Mesenchymal stem cell (in vitro differentiated cells and primary cell): ENCODE data around the gene CPE.

Source experiments
- DNase-seq: peaks from one replicate; pipeline ENCODE4 v3.0.0-alpha.2; 2013
- H2AFZ ChIP-seq: one replicate; pipeline ENCODE4 v1.6.1; 2013; ENCODE audit warnings: low read depth, mild to moderate bottlenecking, control low read depth, inconsistent platforms, low read length, moderate library complexity
- H2AK5ac ChIP-seq: 2 replicates; pipeline ENCODE4 v1.6.1; 2013; ENCODE audit warnings: low read length, moderate library complexity, mild to moderate bottlenecking, inconsistent platforms; ENCODE audit not compliant: severe bottlenecking
- H2BK120ac ChIP-seq: one replicate; pipeline ENCODE4 v1.6.1; 2013; ENCODE audit warnings: low read depth, mild to moderate bottlenecking, inconsistent platforms, low read length, moderate library complexity
- H2BK12ac ChIP-seq, 2 experiments: one replicate each; pipeline ENCODE4 v1.6.1; 2013; ENCODE audit warnings: inconsistent platforms in 2 of 2, low read length in 2 of 2, mild to moderate bottlenecking in 2 of 2, moderate library complexity in 2 of 2, control low read depth in 1 of 2
- H2BK15ac ChIP-seq: one replicate; pipeline ENCODE4 v1.6.1; 2013; ENCODE audit warnings: mild to moderate bottlenecking, low read depth, inconsistent platforms; ENCODE audit not compliant: poor library complexity, severe bottlenecking
- H2BK5ac ChIP-seq: 2 replicates; pipeline ENCODE4 v1.6.1; 2013; ENCODE audit warnings: low read depth, mild to moderate bottlenecking, low read length, control low read depth, inconsistent platforms; ENCODE audit not compliant: poor library complexity, severe bottlenecking
- H3K14ac ChIP-seq, 2 experiments: one replicate each; pipeline ENCODE4 v1.6.1; 2013; ENCODE audit warnings: inconsistent platforms in 2 of 2, low read length in 2 of 2, control low read depth in 1 of 2, mild to moderate bottlenecking in 1 of 2, moderate library complexity in 1 of 2
- H3K18ac ChIP-seq, 2 experiments: one replicate each; pipeline ENCODE4 v1.6.1; 2013; ENCODE audit warnings: inconsistent platforms in 2 of 2, low read length in 2 of 2, control low read depth in 1 of 2, low read depth in 1 of 2, mild to moderate bottlenecking in 1 of 2
- H3K23ac ChIP-seq, 2 experiments: one replicate each; pipeline ENCODE4 v1.6.1; 2013; ENCODE audit warnings: inconsistent platforms in 2 of 2, low read length in 2 of 2, mild to moderate bottlenecking in 2 of 2, moderate library complexity in 2 of 2, control low read depth in 1 of 2
- H3K27ac ChIP-seq: 2 replicates; pipeline ENCODE4 v1.5.1; 2013; ENCODE audit warnings: mild to moderate bottlenecking, moderate library complexity, low read length, control low read depth, inconsistent platforms; ENCODE audit not compliant: poor library complexity, severe bottlenecking
- H3K27me3 ChIP-seq, 2 experiments: 2 replicates each; pipeline versions ENCODE4 v1.6.1 to v1.7.0; 2013; ENCODE audit warnings: low read length in 2 of 2, mild to moderate bottlenecking in 2 of 2, moderate library complexity in 2 of 2, control low read depth in 1 of 2, inconsistent platforms in 1 of 2; ENCODE audit not compliant: control insufficient read depth in 1 of 2, insufficient read depth in 1 of 2
- H3K36me3 ChIP-seq, 2 experiments: 2 replicates each; pipeline versions ENCODE4 v1.6.1 to v1.7.0; 2013; ENCODE audit warnings: low read length in 2 of 2, control low read depth in 1 of 2, inconsistent platforms in 1 of 2, low read depth in 1 of 2, mild to moderate bottlenecking in 1 of 2; ENCODE audit not compliant: insufficient read depth in 2 of 2, control insufficient read depth in 1 of 2
- H3K4ac ChIP-seq, 2 experiments: one replicate each; pipeline ENCODE4 v1.6.1; 2013; ENCODE audit warnings: inconsistent platforms in 2 of 2, low read length in 2 of 2, mild to moderate bottlenecking in 2 of 2, moderate library complexity in 2 of 2, control low read depth in 1 of 2, low read depth in 1 of 2
- H3K4me1 ChIP-seq: 2 replicates; pipeline ENCODE4 v1.6.1; 2013; ENCODE audit warnings: low read depth, low read length, control low read depth; ENCODE audit not compliant: control insufficient read depth, insufficient read depth
- H3K4me2 ChIP-seq: 2 replicates; pipeline ENCODE4 v1.6.1; 2013; ENCODE audit warnings: low read length, mild to moderate bottlenecking, inconsistent platforms; ENCODE audit not compliant: poor library complexity, severe bottlenecking
- H3K4me3 ChIP-seq, 2 experiments: 2 replicates each; pipeline versions ENCODE4 v1.5.1 to v1.7.0; 2013; ENCODE audit warnings: low read length in 2 of 2, mild to moderate bottlenecking in 2 of 2, control low read depth in 1 of 2, low read depth in 1 of 2; ENCODE audit not compliant: insufficient read depth in 1 of 2
- H3K79me1 ChIP-seq: replicated peaks from 2 replicates; pipeline ENCODE4 v1.6.1; 2013; ENCODE audit warnings: mild to moderate bottlenecking, control low read depth, low read length, inconsistent platforms; ENCODE audit not compliant: poor library complexity, severe bottlenecking
- H3K9ac ChIP-seq: 2 replicates; pipeline ENCODE4 v1.7.0; 2013; ENCODE audit warnings: mild to moderate bottlenecking, low read length, moderate library complexity
- H3K9me3 ChIP-seq: 2 replicates; pipeline ENCODE4 v1.7.0; 2013; ENCODE audit warnings: mild to moderate bottlenecking, low read length; ENCODE audit not compliant: control insufficient read depth
- H4K8ac ChIP-seq: one replicate; pipeline ENCODE4 v1.6.1; 2013; ENCODE audit warnings: inconsistent platforms, mild to moderate bottlenecking, low read length, moderate library complexity
- H4K91ac ChIP-seq: one replicate; pipeline ENCODE4 v1.6.1; 2013; ENCODE audit warnings: mild to moderate bottlenecking, low read length, inconsistent platforms
- WGBS: methylation state at CpG from one replicate; pipeline ENCODE4 v1.1.7; 2013; ENCODE audit warnings: mixed read lengths; 5-methylcytosine and 5-hydroxymethylcytosine counted together

The CPE gene

DNA sequence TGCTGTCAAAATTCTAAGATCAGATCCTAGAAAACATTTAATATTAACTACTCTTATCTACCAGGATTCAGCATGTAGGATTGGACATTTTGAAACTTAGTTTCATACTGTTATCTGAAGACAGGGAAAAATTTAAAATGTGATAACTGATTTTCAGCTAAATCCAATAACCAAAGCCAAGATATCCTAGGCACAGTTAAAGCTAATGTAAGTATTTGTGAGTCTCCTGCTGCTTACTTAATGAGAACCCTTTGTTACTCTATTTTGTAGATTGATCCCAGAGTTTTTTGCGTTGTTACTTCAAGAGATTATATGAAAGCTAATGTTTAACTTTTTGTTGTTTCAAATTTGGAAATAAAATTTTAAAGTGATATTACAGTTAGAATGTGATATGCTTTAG lies 2.0 kb downstream of the CPE start:
- no peak overlapping the region for H2BK12ac ChIP-seq

DNA sequence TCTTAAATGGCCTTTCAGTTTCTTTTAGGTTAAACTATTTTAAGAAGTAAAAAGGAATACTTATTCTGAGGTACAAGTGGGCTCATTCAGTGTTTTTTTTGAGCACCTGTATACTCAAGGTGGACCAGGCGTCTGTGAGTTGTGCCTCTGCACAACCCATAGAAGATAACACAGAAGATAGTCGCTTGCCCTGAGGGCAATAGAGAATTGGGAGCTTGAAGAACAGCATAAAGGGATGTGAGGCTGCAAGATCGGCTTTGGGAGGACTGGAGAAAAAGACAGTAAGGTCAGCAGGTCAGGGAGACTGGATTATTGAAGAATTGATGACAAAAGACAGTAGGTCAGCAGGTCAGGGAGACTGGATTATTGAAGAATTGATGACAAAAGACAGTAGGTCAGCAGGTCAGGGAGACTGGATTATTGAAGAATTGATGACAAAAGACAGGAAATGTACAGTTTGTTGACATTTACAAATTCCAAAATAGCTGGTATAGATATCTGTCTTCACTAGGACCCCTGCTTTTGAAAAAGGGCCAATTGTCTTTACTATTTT lies 3.1 kb downstream of the CPE start:
- Histone ChIP-seq H2BK5ac (no peak overlapping the region), H3K79me1 (peaks cover 7% of the 10 kb centered on the region), H3K4me2 (no peak overlapping the region), H3K23ac (no peak overlapping the region), H2BK120ac (no peak overlapping the region), H3K27ac (no peak overlapping the region), H4K8ac (no peak overlapping the region), H3K18ac (no peak overlapping the region), H4K91ac (no peak overlapping the region), H3K4ac (no peak overlapping the region), H2BK12ac (no peak overlapping the region), H2AFZ (no peak overlapping the region), H2BK15ac (no peak overlapping the region), H3K9me3 (no peaks in the 10 kb centered on the region), H3K27me3 (no peaks in the 10 kb centered on the region), H2AK5ac (peak overlapping the region; percentile 72), H3K14ac (no peak overlapping the region), H3K36me3 (no peaks in the 10 kb centered on the region), H3K4me3 (no peak overlapping the region), H3K4me1 (peaks cover 3% of the 10 kb centered on the region), H3K9ac (no peak overlapping the region)
- no peak for DNase-seq
- WGBS: 70% methylated on average over 3 of the region's 3 CpGs

More for the DNA sequence above, 2.0 kb downstream of the CPE start:
- no peak overlapping the region for H3K18ac ChIP-seq
- no peak overlapping the region for H2BK15ac ChIP-seq
- no peaks in the 10 kb centered on the region for H3K36me3 ChIP-seq
- H3K4ac ChIP-seq: no peak overlapping the region
- DNase-seq: no peak
- no peak overlapping the region for H2BK5ac ChIP-seq
- no peak overlapping the region for H3K23ac ChIP-seq
- 100% methylated on average over 1 of the region's 1 CpG for WGBS
- no peak overlapping the region for H3K4me3 ChIP-seq
- H2AFZ ChIP-seq: no peak overlapping the region
- no peak overlapping the region for H3K14ac ChIP-seq
- H3K4me1 ChIP-seq: peaks cover 3% of the 10 kb centered on the region
- H3K9ac ChIP-seq: no peak overlapping the region
- H3K79me1 ChIP-seq: peaks cover 7% of the 10 kb centered on the region
- no peak overlapping the region for H3K4me2 ChIP-seq
- no peaks in the 10 kb centered on the region for H3K27me3 ChIP-seq
- H4K91ac ChIP-seq: no peak overlapping the region
- no peak overlapping the region for H2AK5ac ChIP-seq
- no peak overlapping the region for H3K27ac ChIP-seq
- no peak overlapping the region for H2BK120ac ChIP-seq
- no peaks in the 10 kb centered on the region for H3K9me3 ChIP-seq
- no peak overlapping the region for H4K8ac ChIP-seq

DNA sequence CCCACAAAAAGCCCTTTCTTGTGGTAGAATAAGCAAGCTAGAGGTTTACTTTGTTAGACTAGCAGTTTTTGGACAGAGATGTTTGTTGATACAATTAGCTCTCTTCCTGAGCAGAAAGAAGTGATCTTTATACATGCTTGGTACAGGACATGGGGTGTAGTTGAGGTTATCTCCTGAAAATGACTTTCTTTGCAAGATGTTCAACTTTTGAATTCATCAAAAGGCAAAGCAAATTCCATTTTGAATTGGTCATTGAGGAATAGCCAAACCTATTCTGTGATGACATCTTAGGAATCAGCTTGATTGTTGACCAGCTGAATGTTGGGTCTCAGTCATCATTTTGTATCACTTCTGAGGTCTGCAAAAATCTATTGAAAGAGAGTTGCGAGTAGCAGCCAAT lies 3.8 kb downstream of the CPE start:
- H3K4me1 ChIP-seq: peaks cover 3% of the 10 kb centered on the region
- no peak overlapping the region for H3K27ac ChIP-seq
- no peak overlapping the region for H2AFZ ChIP-seq
- no peak overlapping the region for H2BK12ac ChIP-seq
- H4K8ac ChIP-seq: no peak overlapping the region
- H4K91ac ChIP-seq: no peak overlapping the region
- H3K79me1 ChIP-seq: peaks cover 8% of the 10 kb centered on the region
- H3K4me2 ChIP-seq: no peak overlapping the region
- H3K14ac ChIP-seq: no peak overlapping the region
- no peak overlapping the region for H2BK15ac ChIP-seq
- no peaks in the 10 kb centered on the region for H3K27me3 ChIP-seq
- no peaks in the 10 kb centered on the region for H3K9me3 ChIP-seq
- H2BK120ac ChIP-seq: no peak overlapping the region
- no peak overlapping the region for H3K18ac ChIP-seq
- H3K36me3 ChIP-seq: no peaks in the 10 kb centered on the region
- 100% methylated on average over 1 of the region's 1 CpG for WGBS
- no peak overlapping the region for H3K4me3 ChIP-seq
- H3K9ac ChIP-seq: no peak overlapping the region
- peak overlapping the region; percentile 24 for H2AK5ac ChIP-seq
- no peak for DNase-seq
- H2BK5ac ChIP-seq: no peak overlapping the region
- no peak overlapping the region for H3K23ac ChIP-seq
- no peak overlapping the region for H3K4ac ChIP-seq

DNA sequence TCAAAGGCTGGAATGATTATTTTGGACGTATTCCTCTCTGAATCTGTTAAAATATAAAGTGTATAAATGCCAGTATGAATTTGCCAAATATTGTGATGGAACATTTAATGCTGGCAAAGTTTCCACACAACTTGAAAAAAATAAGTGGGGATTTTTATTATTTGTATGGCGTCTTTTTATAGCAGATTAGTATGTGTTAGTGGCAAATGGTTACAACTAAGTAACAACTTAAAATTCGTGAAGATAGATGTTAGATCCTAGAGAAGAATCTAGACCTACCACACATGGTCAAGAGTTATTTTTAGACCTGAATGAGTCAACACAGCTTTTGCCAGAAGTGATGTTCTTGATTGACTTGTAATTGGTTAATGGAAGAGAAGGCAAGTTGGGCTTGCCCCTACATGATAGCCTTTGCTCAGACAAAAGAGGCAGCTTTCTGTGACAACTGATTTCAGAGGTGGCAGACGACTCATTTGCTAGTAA lies 4.8 kb downstream of the CPE start:
- no peaks in the 10 kb centered on the region for H3K9me3 ChIP-seq
- no peaks in the 10 kb centered on the region for H3K36me3 ChIP-seq
- H2BK15ac ChIP-seq: no peak overlapping the region

More for the DNA sequence above, 4.8 kb downstream of the CPE start:
- Histone ChIP-seq H3K27ac (no peak overlapping the region), H2AFZ (no peak overlapping the region), H3K4me1 (peaks cover 3% of the 10 kb centered on the region), H3K27me3 (no peaks in the 10 kb centered on the region), H3K23ac (no peak overlapping the region), H3K18ac (no peak overlapping the region), H2BK5ac (no peak overlapping the region), H2BK120ac (no peak overlapping the region), H2AK5ac (no peak overlapping the region), H3K79me1 (peaks cover 9% of the 10 kb centered on the region), H2BK12ac (no peak overlapping the region), H4K91ac (no peak overlapping the region), H3K4me3 (no peak overlapping the region), H4K8ac (no peak overlapping the region), H3K9ac (no peak overlapping the region), H3K14ac (no peak overlapping the region), H3K4me2 (peak overlapping the region; percentile 19), H3K4ac (no peak overlapping the region)
- DNase-seq: peak; percentile 46
- 82% methylated on average over 3 of the region's 4 CpGs for WGBS
